HG03439 (cell line): ENCODE measurements around the gene NOTUM.
A peak's percentile ranks its signal among the peaks of the same experiment; 100 is the strongest.

Experiments used
- ATAC-seq: cut with Tn5 transposase; IDR thresholded peaks from one replicate; pipeline ENCODE4 v1.9.1; 2021; ENCODE audit warnings: mild to moderate bottlenecking, moderate library complexity; ENCODE audit not compliant: unreplicated experiment

The NOTUM gene

GRCh38 chr17:81912441-81913309, 48.3 kb downstream of the NOTUM start:
- no peak for ATAC-seq

GRCh38 chr17:81911969-81912368, 49.0 kb downstream of the NOTUM start:
- ATAC-seq, result no peak

- ATAC-seq, result peak; percentile 49
Observed at GRCh38 chr17:81911277-81911961, 49.6 kb downstream of the NOTUM start, which contains the start of gene PCYT2. PCYT2 (minus strand) TSS chr17:81911399; CDS start chr17:81911355, 44 bp downstream.

- peak; percentile 32 for ATAC-seq
Observed at GRCh38 chr17:81910840-81911276, 50.1 kb downstream of the NOTUM start.

GRCh38 chr17:81909966-81910839, 50.8 kb downstream of the NOTUM start:
- no peak for ATAC-seq

GRCh38 chr17:81909231-81909630, 51.8 kb downstream of the NOTUM start:
- ATAC-seq, result no peak

GRCh38 chr17:81908793-81909192, 52.2 kb downstream of the NOTUM start:
- ATAC-seq, result no peak

- no peak for ATAC-seq
Observed at GRCh38 chr17:81907219-81908145, 53.5 kb downstream of the NOTUM start.

- ATAC-seq, result no peak
Observed at GRCh38 chr17:81906476-81907218, 54.3 kb downstream of the NOTUM start.

GRCh38 chr17:81905993-81906392, 55.0 kb downstream of the NOTUM start:
- ATAC-seq, result no peak

- ATAC-seq, result no peak
Observed at GRCh38 chr17:81905424-81905875, 55.5 kb downstream of the NOTUM start.

GRCh38 chr17:81904600-81905423, 56.2 kb downstream of the NOTUM start:
- ATAC-seq, result no peak

- ATAC-seq, result no peak
Observed at GRCh38 chr17:81903896-81904599, 56.9 kb downstream of the NOTUM start.

- ATAC-seq, result no peak
Observed at GRCh38 chr17:81903415-81903831, 57.6 kb downstream of the NOTUM start.

- no peak for ATAC-seq
Observed at GRCh38 chr17:81902653-81903414, 58.2 kb downstream of the NOTUM start.
